AG04449 (cell line): ENCODE data around the gene KAZALD1.

Experiments
- CTCF ChIA-PET: fragments of 350-600 bp; formaldehyde crosslinking; extraction: SDS; loops from one replicate; lab custom pipeline; 2021; ENCODE audit warnings: antibody characterized with exemption; lab: Yijun Ruan, JAX
- POLR2A ChIA-PET: fragments of 400-600, 350-600 bp; formaldehyde crosslinking; extraction: SDS; loops from one replicate; lab custom pipeline; 2020; ENCODE audit warnings: antibody characterized with exemption, inconsistent platforms; lab: Yijun Ruan, JAX
- DNase-seq: peaks from one replicate; pipeline ENCODE4 v3.0.0-alpha.2; 2010; ENCODE audit warnings: low read depth, low spot score
- H3K4me3 ChIP-seq: 2 replicates; pipeline ENCODE4 v1.5.1; 2011; ENCODE audit warnings: low read depth, mild to moderate bottlenecking, control low read depth, low read length
- CTCF ChIP-seq: IDR thresholded peaks from one replicate; pipeline ENCODE4 v1.5.1; 2011; ENCODE audit warnings: mild to moderate bottlenecking, moderate library complexity, low read length, control low read depth, inconsistent platforms; ENCODE audit not compliant: insufficient read depth; ENCODE audit errors: missing control alignments

Gene KAZALD1

GRCh38 chr10:101042667-101043362, 19.0 kb upstream of the KAZALD1 start:
- no peak for TF ChIP-seq CTCF
- no peak for DNase-seq
- H3K4me3 ChIP-seq: peak overlapping the region; percentile 61
- ChIA-PET POLR2A (interaction anchor here (0.6 to 2.7 kb wide), 8 partner anchors 9 to 989 kb away, joined by 3 to 19 read pairs (median 5); partner anchors contain the start of genes KAZALD1, PDZD7 and SFXN3), CTCF (interaction anchor here (0.9 to 35.4 kb wide), 9 partner anchors 4 to 100 kb away, joined by 3 to 1481 read pairs (median 47); partner anchors contain the start of genes KAZALD1, LZTS2, MRPL43 and PDZD7)

GRCh38 chr10:101043363-101043707, 18.5 kb upstream of the KAZALD1 start:
- ChIA-PET CTCF (interaction anchor here (1.2 to 35.4 kb wide), 8 partner anchors 5 to 99 kb away, joined by 3 to 1481 read pairs (median 144); partner anchors contain the start of genes KAZALD1, LZTS2, MRPL43 and PDZD7), POLR2A (interaction anchor here (0.6 to 2.7 kb wide), 6 partner anchors 9 to 988 kb away, joined by 3 to 19 read pairs (median 11); partner anchors contain the start of genes KAZALD1, PDZD7 and SFXN3)
- H3K4me3 ChIP-seq: peak overlapping the region; percentile 61
- DNase-seq: no peak
- TF ChIP-seq CTCF: no peak

GRCh38 chr10:101044117-101044516, 17.7 kb upstream of the KAZALD1 start:
- no peak for TF ChIP-seq CTCF
- no peak for DNase-seq
- H3K4me3 ChIP-seq: no peak overlapping the region
- ChIA-PET POLR2A (interaction anchor here (2.1 kb wide), 1 partner anchor 13 kb away, joined by 18 read pairs; the partner anchor contains the start of genes PDZD7 and SFXN3), CTCF (interaction anchor here (1.2 to 35.4 kb wide), 6 partner anchors 6 to 98 kb away, joined by 5 to 1481 read pairs (median 288); partner anchors contain the start of genes KAZALD1, LZTS2, MRPL43 and PDZD7)

GRCh38 chr10:101046332-101047238, 15.2 kb upstream of the KAZALD1 start:
- TF ChIP-seq CTCF: no peak
- ChIA-PET POLR2A (interaction anchor here (0.6 kb wide), 1 partner anchor 9 kb away, joined by 3 read pairs; no protein-coding TSS in a partner anchor), CTCF (interaction anchor here (0.7 to 35.4 kb wide), 6 partner anchors 8 to 98 kb away, joined by 4 to 1481 read pairs (median 14); partner anchors contain the start of genes KAZALD1, PDZD7 and SFXN3)
- H3K4me3 ChIP-seq: no peak overlapping the region
- DNase-seq: no peak

- no peak for TF ChIP-seq CTCF
- ChIA-PET POLR2A (no interaction called here), CTCF (interaction anchor here (1.9 to 35.4 kb wide), 4 partner anchors 8 to 95 kb away, joined by 7 to 1481 read pairs (median 750); partner anchors contain the start of genes KAZALD1, PDZD7 and SFXN3)
- no peak for DNase-seq
- no peak overlapping the region for H3K4me3 ChIP-seq
Observed at GRCh38 chr10:101047268-101047667, 14.5 kb upstream of the KAZALD1 start.
